Measurements from ENCODE around the gene KIAA0753. TPM values are rescaled to one million over a fixed set of nuclear protein-coding genes. Genes with fewer than 3 reads are reported as not detected.

KIAA0753 gene
- total and polyA plus RNA-seq, 9 of the 15 experiments (the other 6 are each of a cell fraction or from before 2014, with no cell fraction given) = 2.0 to 9.0 (median 6.9) TPM

DNA sequence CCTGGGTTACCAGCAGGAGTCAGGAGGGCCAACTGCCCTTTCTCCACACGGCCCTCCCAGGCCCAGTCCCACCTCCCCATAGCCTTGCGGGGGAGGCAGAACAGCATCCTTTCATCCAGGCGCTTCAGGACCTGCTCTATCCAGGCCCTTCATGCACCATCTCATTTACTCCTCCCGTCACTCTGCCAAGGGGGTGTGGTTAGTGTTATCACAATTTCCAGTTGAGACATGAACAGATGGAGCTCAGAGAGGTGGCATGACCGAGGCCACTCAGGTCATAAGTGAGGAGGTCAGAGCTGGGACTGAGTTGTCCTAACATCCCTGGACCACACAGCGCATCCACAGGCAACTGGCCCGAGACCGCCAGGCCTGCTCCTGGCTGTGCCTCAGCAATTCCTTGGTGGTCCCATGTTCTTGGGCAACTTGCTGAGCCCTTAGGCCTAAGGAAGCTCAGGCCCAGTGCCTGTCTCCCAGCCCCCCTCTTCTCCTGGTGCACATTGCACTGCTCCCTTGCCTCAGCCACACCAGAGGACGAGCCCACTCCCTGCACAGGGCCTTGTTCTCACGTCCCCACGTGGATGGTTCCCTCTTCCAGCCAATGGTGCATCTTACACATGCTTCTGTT lies 34.8 kb upstream of the KIAA0753 start:
- Histone ChIP-seq H3K4me2 (ENCODE audit: insufficient read depth, low read length) (no peak overlapping the region), H3K27me3 (ENCODE audit: control insufficient read depth in 2 of 2, insufficient read depth in 2 of 2, low read length in 2 of 2) (peaks cover 9 to 48% of the 10 kb centered on the region in 2 experiments; a peak in 4 of 5 replicates), H3K27ac (ENCODE audit: extremely low read depth, low read depth, low read length) (no peak overlapping the region), H3K9me1 (ENCODE audit: control insufficient read depth, insufficient read depth, low read length) (no peaks in the 10 kb centered on the region), H3K36me3 (ENCODE audit: control insufficient read depth, insufficient read depth, low read length) (no peaks in the 10 kb centered on the region), H3K4me1 (replicated peaks in 1 of 2; ENCODE audit: control insufficient read depth in 2 of 2, insufficient read depth in 2 of 2, low read length in 2 of 2) (no peaks in the 10 kb centered on the region; a peak in 1 of 5 replicates), H3K9me3 (replicated peaks; ENCODE audit: control insufficient read depth, insufficient read depth, low read depth, low read length) (no peaks in the 10 kb centered on the region), H3K4me3 (no peak overlapping the region), H2AFZ (ENCODE audit: low read depth, low read length) (no peak overlapping the region), H3K79me2 (ENCODE audit: control insufficient read depth, insufficient read depth, low read length) (no peaks in the 10 kb centered on the region), H4K20me1 (replicated peaks; ENCODE audit: control insufficient read depth, insufficient read depth, low read length) (no peaks in the 10 kb centered on the region), H3K9ac (ENCODE audit: insufficient read depth in 1 of 2, low read depth in 2 of 2, low read length in 2 of 2) (no peak overlapping the region)
- WGBS (ENCODE audit: insufficient coverage, low coverage, missing lambda C conversion rate) = 2% methylated on average over 9 of the region's 11 CpGs
- ATAC-seq (no peak; the same call in 2 of the 3 replicates), DNase-seq (ENCODE audit: extremely low read depth in 1 of 4, low spot score in 3 of 4) (peak; percentile 13 to 28 (median 26)), FAIRE-seq (no peak)
- TF ChIP-seq CBFA2T3 (IDR thresholded peaks at IDR 0.05) = 0 out of 2 replicates have a peak, but pooled peaks have one; percentile 22
- TF ChIP-seq CTBP1 (IDR thresholded peaks at IDR 0.05; ENCODE audit: borderline replicate concordance) = peak; percentile 20; the same call in 1 of the 2 replicates
- no peak for TF ChIP-seq MIER1 (IDR thresholded peaks at IDR 0.05; ENCODE audit: low read depth)
- in situ Hi-C loops (cut with MboI) = no loop called here
- intact Hi-C loops (cut with micrococcal nuclease) = no loop called here
- CTCF ChIA-PET (ENCODE audit: low intra/inter-chr PET ratio) = no interaction called here
- POLR2A ChIA-PET = no interaction called here
- BruUV-seq (replicated peaks) = no TSS peak

DNA sequence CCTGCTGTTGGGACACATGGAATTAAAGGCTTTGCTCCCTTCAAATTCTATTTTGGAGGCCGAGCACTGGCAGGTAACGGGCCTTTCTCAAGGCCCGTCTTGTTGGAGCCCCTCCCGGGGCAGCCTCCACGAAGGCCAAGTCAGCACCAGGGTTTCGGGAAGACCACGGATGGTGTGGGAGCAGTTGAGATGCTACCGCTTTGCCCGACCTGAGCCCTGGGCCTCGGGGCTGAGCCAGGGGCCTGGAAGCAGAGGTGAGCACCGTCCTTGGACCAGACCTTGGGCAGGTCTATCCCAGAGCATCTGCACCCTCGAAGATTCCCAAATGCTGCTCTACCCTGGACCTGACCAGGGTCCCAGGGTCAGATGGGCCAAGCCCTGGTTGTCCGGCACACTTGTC lies 34.1 kb upstream of the KIAA0753 start:
- H3K27me3 ChIP-seq (ENCODE audit: control insufficient read depth in 2 of 2, insufficient read depth in 2 of 2, low read length in 2 of 2) = peaks cover 9 to 52% of the 10 kb centered on the region in 2 experiments; a peak in 4 of 5 replicates
- no peaks in the 10 kb centered on the region; a peak in 1 of 5 replicates for H3K4me1 ChIP-seq (replicated peaks in 1 of 2; ENCODE audit: control insufficient read depth in 2 of 2, insufficient read depth in 2 of 2, low read length in 2 of 2)
- no peak overlapping the region for H3K4me2 ChIP-seq (ENCODE audit: insufficient read depth, low read length)
- no TSS peak for BruUV-seq (replicated peaks)
- H3K79me2 ChIP-seq (ENCODE audit: control insufficient read depth, insufficient read depth, low read length) = no peaks in the 10 kb centered on the region
- H3K27ac ChIP-seq (ENCODE audit: extremely low read depth, low read depth, low read length) = no peak overlapping the region
- DNase-seq (ENCODE audit: extremely low read depth in 1 of 4, low spot score in 3 of 4) (no peak), ATAC-seq (no peak), FAIRE-seq (no peak)
- ChIA-PET CTCF (ENCODE audit: low intra/inter-chr PET ratio) (no interaction called here), POLR2A (no interaction called here)
- no peak overlapping the region for H3K4me3 ChIP-seq
- H3K9me1 ChIP-seq (ENCODE audit: control insufficient read depth, insufficient read depth, low read length) = no peaks in the 10 kb centered on the region
- in situ Hi-C loops (cut with MboI) (no loop called here), intact Hi-C loops (cut with micrococcal nuclease) (no loop called here)
- H3K9me3 ChIP-seq (replicated peaks; ENCODE audit: control insufficient read depth, insufficient read depth, low read depth, low read length) = no peaks in the 10 kb centered on the region
- 17% methylated on average over 10 of the region's 13 CpGs for WGBS (ENCODE audit: insufficient coverage, low coverage, missing lambda C conversion rate)
- H3K36me3 ChIP-seq (ENCODE audit: control insufficient read depth, insufficient read depth, low read length) = no peaks in the 10 kb centered on the region
- no peaks in the 10 kb centered on the region for H4K20me1 ChIP-seq (replicated peaks; ENCODE audit: control insufficient read depth, insufficient read depth, low read length)
- no peak overlapping the region for H2AFZ ChIP-seq (ENCODE audit: low read depth, low read length)
- H3K9ac ChIP-seq (ENCODE audit: insufficient read depth in 1 of 2, low read depth in 2 of 2, low read length in 2 of 2) = no peak overlapping the region
- TF ChIP-seq SIRT6 (IDR thresholded peaks at IDR 0.05; ENCODE audit: low read depth, low read length) = no peak
- no peak for TF ChIP-seq CHD4 (IDR thresholded peaks at IDR 0.05; ENCODE audit: insufficient read depth, insufficient replicate concordance, low read depth, low read length, poor library complexity, severe bottlenecking)
- no peak for TF ChIP-seq ATF7 (IDR thresholded peaks at IDR 0.05)
- TF ChIP-seq BRF1 (IDR thresholded peaks at IDR 0.05; ENCODE audit: borderline replicate concordance, extremely low read depth, insufficient read length) = no peak
- TF ChIP-seq TOE1 (IDR thresholded peaks at IDR 0.05; ENCODE audit: borderline replicate concordance) = no peak
- TF ChIP-seq TOE1 (CRISPR knock-in tag; IDR thresholded peaks at IDR 0.05; ENCODE audit: borderline replicate concordance, low read depth) = no peak
- TF ChIP-seq ARID2 (IDR thresholded peaks at IDR 0.05) = no peak
- TF ChIP-seq RHOXF2B (CRISPR knock-in tag; conservative IDR thresholded peaks at IDR 0.05) = no peak
- no peak for TF ChIP-seq ZNF197 (CRISPR knock-in tag; IDR thresholded peaks at IDR 0.05; ENCODE audit: low read depth)
- TF ChIP-seq, protein P1, sequence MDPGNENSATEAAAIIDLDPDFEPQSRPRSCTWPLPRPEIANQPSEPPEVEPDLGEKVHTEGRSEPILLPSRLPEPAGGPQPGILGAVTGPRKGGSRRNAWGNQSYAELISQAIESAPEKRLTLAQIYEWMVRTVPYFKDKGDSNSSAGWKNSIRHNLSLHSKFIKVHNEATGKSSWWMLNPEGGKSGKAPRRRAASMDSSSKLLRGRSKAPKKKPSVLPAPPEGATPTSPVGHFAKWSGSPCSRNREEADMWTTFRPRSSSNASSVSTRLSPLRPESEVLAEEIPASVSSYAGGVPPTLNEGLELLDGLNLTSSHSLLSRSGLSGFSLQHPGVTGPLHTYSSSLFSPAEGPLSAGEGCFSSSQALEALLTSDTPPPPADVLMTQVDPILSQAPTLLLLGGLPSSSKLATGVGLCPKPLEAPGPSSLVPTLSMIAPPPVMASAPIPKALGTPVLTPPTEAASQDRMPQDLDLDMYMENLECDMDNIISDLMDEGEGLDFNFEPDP (CRISPR knock-in tag; IDR thresholded peaks at IDR 0.05) = no peak
- no peak for TF ChIP-seq NCOR1 (IDR thresholded peaks at IDR 0.05)
- no peak for TF ChIP-seq NR2C1 (IDR thresholded peaks at IDR 0.05)
- no peak for TF ChIP-seq NR2C1 (tag; IDR thresholded peaks at IDR 0.05)

All from K562 (cell line).